HG03432 (cell line): ENCODE measurements around the gene IRF1.
A peak's percentile ranks its signal among the peaks of the same experiment; 100 is the strongest.
"Not testable (repeated sequence)": the region's sequence is repeated elsewhere in the genome, so short reads cannot be mapped to it uniquely, and the experiment has no call there.

Experiments
- ATAC-seq: cut with Tn5 transposase; IDR thresholded peaks from one replicate; pipeline ENCODE4 v1.9.1; 2021; ENCODE audit warnings: mild to moderate bottlenecking, moderate library complexity; ENCODE audit not compliant: unreplicated experiment

The IRF1 gene

DNA sequence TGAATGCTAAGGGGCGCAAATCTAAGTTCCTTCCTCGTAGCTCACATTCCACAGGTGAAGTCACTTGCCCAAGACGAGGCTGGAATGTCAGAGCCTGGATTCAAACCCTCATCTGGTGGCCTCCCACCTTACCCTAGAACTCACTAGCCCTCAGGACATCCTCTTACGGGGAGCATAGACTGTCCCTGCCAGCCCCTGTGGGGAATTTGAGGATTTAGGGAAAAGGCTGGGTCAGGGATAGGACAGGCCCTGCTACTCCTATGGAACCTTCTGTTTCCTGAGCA lies 45.0 kb downstream of the IRF1 start:
- ATAC-seq = no peak

DNA sequence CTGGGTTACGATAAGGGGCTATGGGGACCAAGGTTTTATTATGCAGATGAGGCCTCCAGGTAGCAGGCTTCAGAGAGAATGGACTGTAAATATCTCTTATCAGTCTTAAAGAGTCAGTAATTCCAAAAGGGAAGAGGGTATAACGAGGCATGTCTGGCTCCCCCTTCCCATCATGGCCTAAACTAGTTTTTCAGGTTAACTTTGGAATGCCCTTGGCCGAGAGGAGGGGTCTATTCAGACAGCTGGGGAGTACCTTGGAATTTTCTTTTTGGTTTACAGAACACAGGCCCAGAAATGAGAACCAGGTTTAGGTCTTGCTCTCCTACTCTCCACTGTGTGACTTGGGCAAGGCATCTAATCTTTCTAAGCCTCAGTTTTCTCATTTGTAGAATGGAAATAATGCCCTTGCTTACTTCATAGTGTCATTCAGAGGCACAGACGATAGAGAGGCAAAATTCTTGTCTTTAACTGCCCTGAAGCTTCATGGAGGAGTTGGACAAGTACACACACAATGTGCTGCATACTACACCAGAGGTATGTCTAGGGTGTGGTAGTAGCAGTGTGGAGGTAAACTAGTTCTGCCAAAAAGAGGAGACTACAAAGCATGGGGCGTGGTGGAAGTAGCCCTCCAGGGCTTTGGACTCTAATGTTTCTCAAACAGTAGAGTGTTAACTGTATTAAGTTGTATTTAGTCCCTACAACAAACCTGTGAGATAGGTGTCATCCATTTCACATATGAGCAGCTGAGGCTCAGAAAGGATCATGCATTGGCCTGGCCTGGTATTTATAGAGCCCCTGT lies 45.5 kb downstream of the IRF1 start:
- no peak for ATAC-seq

DNA sequence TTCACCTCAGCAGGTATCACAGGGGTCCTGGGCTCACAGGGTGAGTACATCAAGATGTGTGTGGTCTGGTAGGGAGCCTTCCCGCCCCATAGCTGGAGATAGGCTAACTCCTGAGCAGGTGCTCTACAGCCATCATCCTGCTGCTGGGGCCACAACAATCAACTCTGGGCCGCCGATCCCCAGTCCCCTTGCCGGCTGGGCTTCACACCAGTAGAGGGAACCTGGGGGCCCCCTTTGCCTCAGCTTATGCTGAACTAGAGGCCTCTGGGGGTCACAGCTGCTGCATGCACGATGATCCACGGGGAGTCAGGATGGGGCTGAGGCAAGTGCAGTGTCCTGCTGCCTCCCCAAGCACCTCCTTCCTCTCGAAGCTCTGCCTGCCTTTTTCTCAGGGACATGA lies 46.5 kb downstream of the IRF1 start:
- ATAC-seq = no peak

DNA sequence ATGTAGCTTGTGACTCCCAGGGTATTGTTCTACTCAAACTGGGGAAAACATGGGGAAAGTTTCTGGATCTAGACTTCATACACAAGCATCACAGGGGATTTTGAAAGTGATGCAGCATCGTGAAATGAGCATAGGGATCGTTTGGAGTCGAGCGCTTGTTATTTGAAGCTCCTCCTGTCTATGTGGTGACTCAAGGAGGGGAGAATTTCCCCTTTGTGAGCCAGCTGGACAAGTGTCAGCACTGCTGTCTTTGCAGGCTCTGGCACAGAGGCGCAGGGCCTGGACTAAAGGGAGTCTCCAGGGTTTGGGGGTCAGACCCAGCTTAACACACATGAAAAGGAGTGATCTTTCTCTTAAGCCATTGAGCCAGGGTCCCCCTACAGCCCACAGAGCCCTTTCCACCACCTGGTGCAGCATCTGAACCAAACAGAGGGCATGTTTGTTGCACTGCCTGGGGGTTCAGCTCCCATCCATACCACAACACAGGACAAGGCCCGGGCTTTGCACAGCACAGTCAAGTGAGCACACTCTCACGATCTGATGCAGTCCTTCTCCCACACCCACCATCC lies 51.0 kb downstream of the IRF1 start:
- no peak for ATAC-seq

DNA sequence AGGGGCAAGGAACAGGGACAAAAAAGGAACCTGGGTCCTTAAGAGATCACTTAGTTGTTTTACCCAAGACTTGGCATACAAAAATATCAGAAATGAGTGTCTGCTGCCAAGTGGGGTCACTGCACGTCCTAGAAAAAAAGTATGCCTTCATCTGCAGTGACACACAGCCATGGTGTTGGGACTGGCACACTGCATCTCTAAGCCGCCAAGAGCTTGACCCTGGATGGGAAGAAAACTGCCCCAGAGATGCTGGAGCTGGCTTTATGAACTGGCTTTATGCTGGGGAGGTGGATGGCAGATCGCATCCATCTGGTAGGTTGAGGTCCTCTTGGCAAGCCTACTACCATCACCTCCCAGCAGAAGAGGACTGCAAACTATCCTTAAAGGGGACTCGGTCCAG lies 51.7 kb downstream of the IRF1 start:
- ATAC-seq = no peak

DNA sequence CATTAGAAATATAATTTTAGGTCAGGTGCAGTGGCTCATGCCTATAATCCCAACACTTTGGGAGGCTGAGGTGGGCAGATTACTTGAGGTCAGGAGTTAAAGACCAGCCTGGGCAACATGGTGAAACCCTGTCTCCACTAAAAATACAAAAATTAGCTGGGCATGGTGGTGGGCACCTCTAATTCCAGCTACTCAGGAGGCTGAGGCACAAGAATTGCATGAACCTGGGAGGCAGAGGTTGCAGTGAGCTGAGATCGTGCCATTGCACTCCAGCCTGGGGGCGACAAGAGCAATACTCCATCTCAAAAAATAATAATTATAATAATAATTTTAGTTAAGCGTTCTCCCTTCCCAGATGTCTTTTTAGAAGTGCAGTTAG lies 52.3 kb downstream of the IRF1 start:
- ATAC-seq = not testable (repeated sequence)

DNA sequence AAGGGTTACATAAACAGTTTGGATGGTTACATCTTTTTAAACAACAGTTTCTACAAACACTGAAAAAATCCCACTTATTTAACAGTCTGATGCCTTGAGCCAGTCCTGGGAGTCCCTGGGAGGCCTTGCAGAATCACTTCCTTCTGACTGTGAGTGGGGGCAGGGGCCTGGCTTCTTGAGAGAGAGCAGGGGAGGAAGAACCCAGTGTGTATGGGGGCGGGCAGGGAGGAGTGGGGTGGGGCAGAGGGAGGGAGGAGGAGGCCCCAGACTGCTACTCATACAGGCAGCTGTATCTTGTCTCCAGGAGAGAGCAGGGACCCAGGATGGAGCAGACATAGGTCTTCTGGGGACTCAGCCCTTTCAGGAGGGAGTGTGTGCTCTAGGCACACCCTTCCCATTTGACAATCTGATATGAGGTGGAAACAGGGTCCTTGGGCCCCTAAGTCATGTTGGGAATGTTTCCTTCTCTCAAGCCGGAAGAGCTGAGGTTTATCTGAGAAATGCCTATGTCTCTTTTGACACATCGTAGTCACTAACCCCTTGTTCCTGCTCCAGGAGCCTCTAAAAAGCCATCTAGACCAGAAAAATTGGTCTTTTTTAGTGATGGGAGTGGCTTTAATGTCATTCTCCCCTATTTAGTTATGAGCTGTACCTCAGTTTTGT lies 52.8 kb downstream of the IRF1 start:
- peak; percentile 87 for ATAC-seq

DNA sequence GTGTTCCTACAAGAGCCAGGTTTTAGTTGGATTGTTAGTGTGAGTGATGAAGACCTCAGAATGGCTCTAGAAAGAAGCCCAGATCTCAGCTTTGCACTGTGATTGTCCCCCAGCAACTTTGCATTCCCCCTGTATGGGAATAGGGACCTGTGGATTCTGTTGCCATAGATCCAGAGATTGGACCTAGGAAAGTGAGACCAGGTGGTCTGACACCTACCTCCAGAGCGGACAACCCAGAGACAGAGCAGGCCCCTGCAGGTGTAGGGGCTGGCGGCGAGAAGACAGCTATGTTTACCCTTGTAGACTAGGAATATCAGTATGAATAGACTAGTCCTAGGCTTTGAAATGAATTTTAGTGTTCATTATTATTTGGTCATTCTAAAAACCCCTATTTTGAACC lies 53.6 kb downstream of the IRF1 start:
- ATAC-seq = no peak

DNA sequence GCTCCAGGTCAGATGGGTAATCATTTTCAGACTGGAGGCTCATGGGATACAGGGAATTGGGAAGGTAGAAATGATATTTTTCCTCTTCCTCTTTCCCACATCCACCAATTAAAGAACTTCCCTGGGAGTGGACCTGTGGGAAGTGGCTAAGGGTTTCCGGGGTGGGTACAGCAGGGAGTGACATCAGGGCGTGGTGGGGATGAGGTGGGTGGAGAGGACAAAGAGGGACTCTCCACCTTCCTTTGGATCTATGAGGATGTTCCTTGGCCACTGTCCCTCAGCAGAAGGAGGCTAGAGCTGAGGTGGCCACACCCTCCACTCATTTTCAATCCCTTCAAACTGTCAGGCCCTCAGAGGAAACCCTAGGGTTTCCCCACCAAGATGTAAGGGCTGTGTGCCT lies 54.7 kb downstream of the IRF1 start:
- no peak for ATAC-seq

DNA sequence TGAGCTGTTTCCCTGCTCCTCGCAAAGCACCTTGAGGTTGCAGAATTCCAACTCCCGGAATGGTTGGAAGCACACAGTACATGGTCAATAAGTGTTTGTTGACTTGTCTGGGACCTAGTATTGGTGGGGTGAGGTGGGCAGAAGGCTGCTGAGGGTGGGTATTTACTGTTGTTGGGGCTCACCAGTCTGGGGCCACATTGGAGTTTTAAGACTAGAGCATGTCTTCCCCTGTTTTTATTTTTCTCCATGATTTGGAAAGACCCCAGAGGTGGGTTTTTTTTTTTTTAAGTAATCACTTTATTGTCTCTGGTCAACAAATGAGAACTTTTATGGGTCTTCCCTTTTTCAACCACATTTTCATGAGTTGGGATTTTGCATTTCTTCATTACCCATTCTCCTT lies 55.1 kb downstream of the IRF1 start:
- no peak for ATAC-seq

DNA sequence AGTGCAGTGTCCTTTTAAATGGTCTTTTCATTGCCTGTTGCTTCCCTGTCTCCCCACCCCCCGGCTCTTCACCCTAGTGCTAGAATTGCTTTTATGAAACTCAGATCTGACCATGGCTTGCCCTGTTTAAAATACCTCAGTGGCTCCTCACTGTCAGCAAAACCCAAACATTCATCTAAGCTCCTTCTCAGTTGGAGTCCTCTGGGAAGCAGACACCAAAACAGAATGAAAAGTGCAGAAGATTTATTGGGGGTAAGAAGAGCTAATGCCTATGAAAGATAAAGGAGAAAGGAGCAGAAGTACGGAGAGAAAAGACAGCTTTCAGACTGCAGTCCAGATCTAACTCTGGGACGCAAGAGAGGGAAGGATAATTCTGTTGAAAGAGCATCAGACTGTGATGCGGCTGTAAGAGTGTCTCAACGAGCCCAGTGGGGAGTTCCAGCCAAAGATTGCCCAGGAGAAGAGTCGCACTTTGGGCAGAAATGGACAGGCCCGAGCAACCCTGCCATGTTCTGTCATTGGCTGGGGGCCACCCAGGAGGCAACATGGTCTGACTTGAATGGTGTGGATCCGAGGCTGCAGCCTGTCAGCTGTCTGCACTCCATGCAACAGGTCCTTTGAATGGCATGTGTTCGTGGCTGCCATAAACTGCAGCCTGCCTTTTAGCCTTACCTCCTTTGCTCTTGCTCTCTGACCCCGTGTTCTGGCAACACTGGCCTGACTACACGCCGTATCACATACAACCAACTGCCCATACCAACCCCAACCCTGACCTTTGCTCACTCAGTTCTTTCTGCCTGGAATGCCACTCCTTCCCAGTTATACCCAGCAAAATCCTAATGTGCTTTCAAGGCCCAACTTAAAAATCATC lies 55.9 kb downstream of the IRF1 start:
- ATAC-seq = no peak

DNA sequence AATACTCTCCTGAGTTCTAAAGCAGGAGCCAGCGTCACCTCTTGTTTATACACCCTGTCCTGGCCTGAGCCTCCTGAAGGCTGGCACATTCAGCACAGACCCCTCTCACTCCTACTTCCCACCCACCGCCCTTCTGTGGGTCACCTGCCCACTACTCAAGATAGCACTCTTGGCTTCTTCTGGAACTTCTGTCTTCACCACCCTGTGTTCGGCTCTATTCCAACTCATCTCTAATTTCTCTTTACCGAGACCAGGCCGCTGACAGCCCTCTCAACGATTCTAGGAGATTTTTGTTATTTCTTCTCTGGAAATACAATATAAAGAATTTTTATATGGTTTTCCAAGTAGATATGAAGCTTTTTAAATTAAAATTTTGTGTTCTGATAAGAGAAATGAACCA lies 57.4 kb downstream of the IRF1 start:
- no peak for ATAC-seq

DNA sequence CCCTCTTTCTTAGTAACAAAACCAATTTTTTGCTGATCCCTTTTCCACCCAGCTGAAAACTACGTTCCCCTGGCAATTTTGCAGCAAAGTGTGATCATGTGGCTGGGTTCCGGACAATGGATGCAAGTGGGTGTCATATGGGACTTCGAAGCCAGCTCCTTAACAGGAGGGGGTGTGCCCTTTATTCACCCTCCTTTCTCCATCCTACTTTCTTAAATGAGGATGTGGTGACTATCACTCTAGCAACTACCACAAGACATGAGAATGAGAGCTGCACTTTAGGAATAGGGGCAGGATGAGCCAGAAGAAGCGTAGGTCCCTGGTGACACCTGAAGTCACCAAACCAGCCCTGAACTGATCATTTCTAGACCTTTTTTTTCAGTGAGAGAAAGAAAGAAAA lies 58.9 kb downstream of the IRF1 start:
- ATAC-seq = no peak
